Measurements from ENCODE around the gene OGA.

- TF ChIP-seq, protein P1, sequence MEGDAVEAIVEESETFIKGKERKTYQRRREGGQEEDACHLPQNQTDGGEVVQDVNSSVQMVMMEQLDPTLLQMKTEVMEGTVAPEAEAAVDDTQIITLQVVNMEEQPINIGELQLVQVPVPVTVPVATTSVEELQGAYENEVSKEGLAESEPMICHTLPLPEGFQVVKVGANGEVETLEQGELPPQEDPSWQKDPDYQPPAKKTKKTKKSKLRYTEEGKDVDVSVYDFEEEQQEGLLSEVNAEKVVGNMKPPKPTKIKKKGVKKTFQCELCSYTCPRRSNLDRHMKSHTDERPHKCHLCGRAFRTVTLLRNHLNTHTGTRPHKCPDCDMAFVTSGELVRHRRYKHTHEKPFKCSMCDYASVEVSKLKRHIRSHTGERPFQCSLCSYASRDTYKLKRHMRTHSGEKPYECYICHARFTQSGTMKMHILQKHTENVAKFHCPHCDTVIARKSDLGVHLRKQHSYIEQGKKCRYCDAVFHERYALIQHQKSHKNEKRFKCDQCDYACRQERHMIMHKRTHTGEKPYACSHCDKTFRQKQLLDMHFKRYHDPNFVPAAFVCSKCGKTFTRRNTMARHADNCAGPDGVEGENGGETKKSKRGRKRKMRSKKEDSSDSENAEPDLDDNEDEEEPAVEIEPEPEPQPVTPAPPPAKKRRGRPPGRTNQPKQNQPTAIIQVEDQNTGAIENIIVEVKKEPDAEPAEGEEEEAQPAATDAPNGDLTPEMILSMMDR (IDR thresholded peaks at IDR 0.05; ENCODE audit: control extremely low read depth in 1 of 3, insufficient read depth in 1 of 3, low read depth in 1 of 3, low read length in 3 of 3): no peak
- TF ChIP-seq TAF1 (IDR thresholded peaks at IDR 0.05; ENCODE audit: low read depth, low read length) (no peak), POLR2A (IDR thresholded peaks at IDR 0.05; ENCODE audit: control extremely low read depth in 1 of 2, low read depth in 2 of 2, low read length in 2 of 2) (no peak), ATF3 (IDR thresholded peaks at IDR 0.05; ENCODE audit: insufficient read depth, low read depth, low read length) (no peak), CEBPB (IDR thresholded peaks at IDR 0.05; ENCODE audit: low read depth, low read length) (no peak), JUN (IDR thresholded peaks at IDR 0.05; ENCODE audit: low read depth, low read length) (no peak), TCF12 (IDR thresholded peaks at IDR 0.05; ENCODE audit: low read depth, low read length) (no peak), SIN3A (conservative IDR thresholded peaks at IDR 0.05 in 1 of 2, IDR thresholded peaks at IDR 0.05 in 1 of 2; ENCODE audit: low read depth in 1 of 2, low read length in 2 of 2) (no peak)
- TF ChIP-seq, protein P2, sequence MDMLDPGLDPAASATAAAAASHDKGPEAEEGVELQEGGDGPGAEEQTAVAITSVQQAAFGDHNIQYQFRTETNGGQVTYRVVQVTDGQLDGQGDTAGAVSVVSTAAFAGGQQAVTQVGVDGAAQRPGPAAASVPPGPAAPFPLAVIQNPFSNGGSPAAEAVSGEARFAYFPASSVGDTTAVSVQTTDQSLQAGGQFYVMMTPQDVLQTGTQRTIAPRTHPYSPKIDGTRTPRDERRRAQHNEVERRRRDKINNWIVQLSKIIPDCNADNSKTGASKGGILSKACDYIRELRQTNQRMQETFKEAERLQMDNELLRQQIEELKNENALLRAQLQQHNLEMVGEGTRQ (IDR thresholded peaks at IDR 0.05; ENCODE audit: low read length): no peak
Measured at GRCh38 chr10:101827919-101828600, 9.8 kb upstream of the OGA start.

All from H1 (cell line).